HL-60 (cell line): Measurements from ENCODE around the gene CCDC74B.

Experiments
- CTCF ChIP-seq: IDR thresholded peaks from one replicate; pipeline ENCODE4 v1.5.1; 2011; ENCODE audit warnings: low read length, control low read depth, inconsistent platforms; ENCODE audit not compliant: insufficient read depth
- REST ChIP-seq: IDR thresholded peaks from 2 replicates; pipeline ENCODE4 v1.6.1; 2012; ENCODE audit warnings: low read depth; ENCODE audit not compliant: insufficient replicate concordance

GRCh38 chr2:130158631-130159030, 13.7 kb upstream of the CCDC74B start:
- no peak for TF ChIP-seq CTCF
- no peak for TF ChIP-seq REST
